DLD1 (cell line): ENCODE results near the gene SH2B2.
"Not testable (repeated sequence)": the region's sequence is repeated elsewhere in the genome, so short reads cannot be mapped to it uniquely, and the experiment has no call there.

Experiments used
- in situ Hi-C: cut with HindIII; loops from 2 replicates; pipeline ENCODE4 v1.10.0; 2017; ENCODE audit warnings: low sequenced_read_pairs

Gene SH2B2

DNA sequence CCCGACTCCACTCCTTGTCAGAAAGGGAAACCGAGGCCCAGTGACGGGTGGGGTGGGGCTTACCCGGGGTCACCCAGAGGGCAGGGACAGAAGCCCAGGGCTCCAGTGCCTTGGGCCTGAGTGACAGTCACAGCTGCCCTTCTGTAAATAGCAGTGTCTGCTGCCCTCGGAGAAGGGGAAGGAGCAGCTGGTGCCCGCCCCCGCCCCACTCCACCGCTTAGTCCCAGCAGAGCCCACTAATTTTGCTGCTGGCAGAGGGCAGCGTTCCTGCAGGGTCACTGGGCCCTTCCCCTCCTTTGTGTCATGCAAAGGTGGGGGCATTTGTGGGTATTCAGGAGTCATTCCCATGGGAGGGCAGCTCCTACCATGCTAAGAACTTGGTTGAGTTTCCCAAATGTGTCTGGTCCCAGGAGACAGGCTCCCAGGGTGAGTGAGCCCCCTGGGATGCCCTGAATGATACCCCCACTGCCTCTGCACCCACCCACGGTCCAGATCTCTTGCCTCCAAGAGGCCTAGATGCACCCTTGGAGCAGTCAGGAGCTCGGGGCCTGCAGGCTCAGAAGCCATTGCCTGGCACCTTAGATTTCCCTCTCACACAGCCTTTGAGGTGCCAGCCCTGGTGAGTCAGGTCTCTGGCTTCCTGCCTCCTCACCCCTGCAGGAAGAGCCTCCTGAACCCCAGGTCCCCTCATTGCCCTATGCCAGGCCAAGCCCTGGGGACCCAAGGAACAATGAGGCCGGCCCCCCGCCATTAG lies 17.2 kb downstream of the SH2B2 start:
- in situ Hi-C loops = no loop called here

DNA sequence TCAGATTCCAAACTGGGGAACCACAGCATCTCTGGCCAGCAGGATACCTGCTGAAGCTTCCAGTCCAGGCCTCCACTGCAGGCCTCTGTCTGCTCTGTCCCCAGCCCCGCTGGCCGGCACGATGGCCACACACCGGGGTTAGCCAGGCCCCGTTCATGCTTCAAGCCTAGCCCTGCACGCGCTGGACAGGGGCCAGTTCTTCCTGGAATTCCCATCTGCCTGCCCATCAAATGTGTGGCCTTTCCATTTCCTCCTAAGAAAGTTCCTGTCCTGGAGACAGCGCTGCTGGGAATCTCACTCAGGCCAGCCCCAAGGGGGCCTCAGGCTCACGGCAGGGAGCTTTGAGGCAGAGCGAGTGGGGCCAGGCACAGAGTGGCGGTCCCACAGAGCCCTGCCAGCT lies 18.0 kb downstream of the SH2B2 start:
- in situ Hi-C loops = no loop called here

DNA sequence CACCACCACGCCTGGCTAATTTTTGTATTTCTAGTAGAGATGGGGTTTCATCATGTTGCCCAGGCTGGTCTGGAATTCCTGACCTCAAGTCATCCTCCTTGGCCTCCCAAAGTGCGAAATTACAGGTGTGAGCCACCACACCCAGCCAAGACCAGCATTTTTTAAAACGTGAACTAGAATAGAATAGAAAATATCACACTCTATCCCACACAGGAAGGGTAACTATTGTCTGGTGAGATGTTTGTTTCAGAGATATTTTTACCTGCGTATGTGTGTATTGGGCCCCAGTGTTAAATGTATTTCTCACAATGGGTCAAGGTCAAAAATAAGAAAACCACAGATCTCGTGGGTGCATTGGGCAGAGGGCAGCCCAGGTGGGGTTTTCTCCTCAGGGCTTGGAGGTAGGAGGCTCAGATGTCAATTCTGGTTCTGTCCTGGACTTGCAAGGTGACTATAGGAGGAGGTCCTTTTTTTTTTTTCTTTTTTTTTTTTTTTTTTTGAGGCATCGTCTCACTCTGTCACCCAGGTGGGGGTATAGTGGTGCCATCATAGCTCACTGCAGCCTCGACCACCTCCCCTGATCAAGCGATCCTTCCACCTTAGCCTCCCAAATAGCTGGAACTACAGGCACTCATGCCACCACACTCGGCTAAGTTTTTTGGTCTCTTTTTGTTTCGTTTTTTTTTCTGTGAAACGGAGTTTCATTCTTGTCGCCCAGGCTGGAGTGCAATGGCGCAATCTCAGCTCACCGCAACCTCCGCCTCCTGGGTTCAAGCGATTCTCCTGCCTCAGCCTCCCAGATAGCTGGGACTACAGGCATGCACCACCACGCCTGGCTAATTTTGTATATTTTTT lies 19.0 kb downstream of the SH2B2 start:
- in situ Hi-C loops = no loop called here

DNA sequence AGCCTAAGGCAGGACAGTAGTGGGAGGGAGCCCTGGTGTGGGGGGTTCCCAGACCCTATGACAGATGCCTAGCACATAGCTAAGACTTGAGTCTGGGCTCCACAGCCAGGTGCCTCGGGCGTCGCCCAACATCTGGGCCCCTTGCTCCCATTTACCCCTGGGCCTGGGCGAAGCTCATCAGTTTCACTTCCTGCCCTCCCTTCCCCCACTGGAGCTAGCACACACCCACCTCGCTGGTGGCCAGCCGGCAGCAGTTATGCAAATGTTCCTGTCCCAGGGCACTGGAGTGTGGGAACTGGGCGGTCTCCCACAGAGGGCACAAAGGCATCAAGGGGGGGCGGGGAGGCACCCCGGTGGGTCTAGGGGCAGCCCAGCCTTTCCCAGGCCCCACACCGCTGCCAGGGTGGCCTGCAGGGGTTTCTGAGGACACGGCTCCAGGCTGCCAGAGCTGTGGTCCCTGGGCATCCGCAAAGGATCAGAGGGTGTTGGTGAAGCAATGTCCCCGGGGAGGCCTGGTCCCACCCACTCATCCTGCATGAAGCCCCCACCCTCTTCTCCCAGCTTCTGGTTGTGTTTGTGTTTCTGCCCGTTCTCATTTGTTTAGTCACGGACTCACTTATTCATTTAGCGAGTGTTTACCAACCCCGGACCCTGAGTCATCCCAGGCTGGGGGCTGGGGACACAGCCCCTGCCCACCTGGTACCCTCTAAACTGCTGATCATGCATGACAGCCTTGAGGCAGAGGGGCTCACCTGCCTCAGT lies 20.4 kb downstream of the SH2B2 start:
- in situ Hi-C loops = no loop called here

DNA sequence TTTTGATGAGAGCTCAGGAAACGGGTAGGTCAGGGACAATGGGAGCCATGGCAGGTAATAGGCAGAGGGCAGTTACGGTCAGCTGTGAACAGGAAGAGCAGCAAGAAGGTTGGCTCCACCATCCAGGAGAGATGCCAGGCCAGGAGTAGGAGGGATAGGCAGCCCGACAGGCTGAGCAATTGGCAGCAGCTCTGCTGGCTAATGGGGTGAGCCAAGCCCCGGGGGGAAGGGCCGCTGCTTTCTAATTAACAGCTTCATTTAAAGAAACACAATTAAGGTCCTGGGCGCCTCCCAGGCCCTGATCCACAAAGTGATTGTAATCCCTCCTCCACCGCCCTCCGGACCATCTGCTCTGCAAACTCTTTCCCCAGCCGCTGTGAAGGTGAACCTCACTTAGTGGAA lies 23.7 kb downstream of the SH2B2 start:
- in situ Hi-C loops = no loop called here

DNA sequence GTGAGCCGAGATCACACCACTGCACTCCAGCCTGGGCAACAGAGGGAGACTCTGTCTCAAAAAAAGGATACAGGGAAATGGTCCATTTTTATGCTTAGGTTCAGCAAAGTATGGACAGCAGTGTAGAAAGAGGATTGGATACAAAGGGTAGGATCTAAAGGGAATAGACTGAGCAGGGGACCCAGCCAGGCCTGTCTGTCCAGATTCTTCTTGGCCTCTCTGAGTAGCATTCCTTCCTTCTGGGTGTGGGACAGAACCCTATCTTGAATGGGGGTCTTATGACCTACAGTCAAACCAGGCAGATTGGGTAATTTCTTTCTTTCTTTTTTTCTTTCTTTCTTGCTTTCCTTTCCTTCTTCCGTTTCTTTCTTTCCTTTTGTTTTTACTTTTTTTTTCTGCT lies 25.6 kb downstream of the SH2B2 start:
- in situ Hi-C loops = no loop called here

DNA sequence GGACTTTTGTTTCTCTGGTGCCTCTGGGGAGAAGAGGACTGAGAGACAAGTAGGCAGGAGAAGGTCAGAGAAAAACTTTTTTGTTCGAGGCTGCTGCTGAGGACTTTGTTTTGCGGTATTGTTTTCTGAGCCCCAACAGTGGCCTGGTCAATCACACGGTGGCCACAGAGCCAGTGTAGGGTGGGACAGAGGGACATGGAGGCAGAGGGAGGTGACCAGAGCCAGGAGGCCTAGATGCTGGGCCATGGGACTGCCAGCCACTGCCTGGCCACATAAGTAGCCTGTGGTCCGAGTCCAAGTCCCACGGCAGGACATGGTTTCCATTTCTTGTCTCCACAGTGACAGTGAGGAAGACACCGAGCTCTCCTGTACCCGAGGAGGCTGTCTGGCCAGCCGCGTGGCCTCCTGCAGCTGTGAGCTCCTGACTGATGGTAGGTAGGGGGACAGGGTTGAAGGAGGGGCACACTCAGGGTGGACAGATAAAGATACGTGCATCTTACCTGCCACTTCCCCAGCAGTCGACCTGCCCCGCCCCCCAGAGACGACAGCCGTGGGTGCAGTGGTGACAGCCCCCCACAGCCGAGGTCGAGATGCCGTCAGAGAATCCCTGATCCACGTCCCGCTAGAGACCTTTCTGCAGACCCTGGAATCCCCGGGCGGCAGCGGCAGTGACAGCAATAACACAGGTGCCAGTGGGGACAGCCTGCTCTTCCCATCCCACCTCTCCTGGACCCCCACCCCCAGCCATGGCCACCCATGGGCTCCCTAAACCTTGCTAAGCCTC lies 27.5 kb downstream of the SH2B2 start:
- in situ Hi-C loops = no loop called here

DNA sequence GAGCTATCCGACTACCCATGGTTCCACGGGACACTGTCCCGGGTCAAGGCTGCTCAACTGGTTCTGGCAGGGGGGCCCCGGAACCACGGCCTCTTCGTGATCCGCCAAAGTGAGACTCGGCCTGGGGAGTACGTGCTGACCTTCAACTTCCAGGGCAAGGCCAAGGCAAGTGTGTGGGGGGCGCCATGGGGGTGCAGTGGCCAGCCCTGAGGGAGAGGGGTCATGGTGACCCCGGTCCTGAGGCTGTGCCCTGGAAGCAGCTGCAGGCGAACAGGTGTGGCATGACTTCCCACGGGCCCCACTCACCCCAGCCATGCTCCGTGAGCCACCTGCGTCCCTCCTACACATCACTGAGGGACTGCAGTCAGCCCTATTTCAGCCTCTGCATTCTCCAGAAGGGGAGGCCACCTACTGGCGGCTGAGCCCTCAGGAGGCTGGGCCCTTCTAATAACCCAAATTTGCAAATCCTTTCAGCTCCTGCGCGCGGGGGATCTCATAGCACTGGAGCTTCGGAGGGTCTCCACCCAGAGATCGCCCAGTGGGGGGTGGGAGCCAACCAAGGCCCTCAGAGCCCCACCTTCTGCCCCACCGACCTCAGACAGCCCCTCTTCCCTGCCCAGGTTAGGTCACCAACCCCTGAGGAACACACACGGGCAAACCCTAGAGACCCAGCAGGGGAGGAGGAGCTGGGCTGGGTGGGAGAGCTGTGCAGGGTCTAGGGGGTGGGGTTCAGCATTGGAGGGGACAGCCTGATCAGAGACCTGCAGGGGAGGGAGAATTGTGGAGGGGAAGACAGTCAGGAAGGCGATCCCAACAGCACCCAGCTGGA lies 30.8 kb downstream of the SH2B2 start:
- in situ Hi-C loops = no loop called here

DNA sequence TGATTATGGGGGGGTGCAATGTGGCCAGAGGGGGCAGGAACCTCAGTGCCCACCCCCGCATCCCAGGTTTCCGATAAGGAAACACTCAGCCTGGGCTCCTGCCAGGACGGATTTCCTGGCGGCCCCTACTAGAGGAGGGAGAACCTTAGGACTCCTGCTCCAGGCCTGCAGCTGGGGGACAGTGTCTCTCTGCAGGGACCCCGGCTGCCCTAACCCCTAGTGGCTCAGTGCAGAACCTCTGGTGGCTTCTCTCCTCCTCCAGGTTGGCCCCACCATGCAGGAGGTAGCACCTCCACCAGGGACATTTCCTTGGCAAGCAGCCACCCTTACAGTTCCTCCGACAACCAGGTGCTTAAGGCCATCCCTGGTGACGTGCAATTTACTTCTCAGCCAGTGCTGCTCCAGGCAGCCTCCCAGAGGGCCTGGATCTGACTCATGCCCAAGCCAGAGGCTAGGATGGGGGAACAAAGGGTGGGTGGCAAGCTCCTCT lies 31.9 kb downstream of the SH2B2 start:
- in situ Hi-C loops = no loop called here

DNA sequence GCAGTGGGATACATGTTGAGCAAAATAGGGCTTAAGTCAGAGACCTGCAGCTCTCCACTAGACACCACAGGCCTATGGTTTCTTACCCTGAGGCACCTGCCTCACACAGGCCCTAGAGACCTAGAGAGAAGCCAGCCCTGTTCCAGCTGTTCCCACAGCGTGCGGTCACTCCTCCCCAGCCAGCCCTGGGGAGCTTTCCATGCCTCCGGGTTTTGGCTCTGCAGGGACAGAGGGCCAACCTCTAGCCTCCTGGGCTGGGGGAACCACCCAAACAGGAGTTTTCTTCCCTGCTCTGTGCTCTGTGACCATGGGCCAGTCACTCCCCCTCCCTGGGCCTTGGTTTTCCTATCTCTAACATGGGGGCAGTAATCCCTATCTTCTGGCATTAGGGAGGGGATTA lies 33.0 kb downstream of the SH2B2 start:
- in situ Hi-C loops = no loop called here

DNA sequence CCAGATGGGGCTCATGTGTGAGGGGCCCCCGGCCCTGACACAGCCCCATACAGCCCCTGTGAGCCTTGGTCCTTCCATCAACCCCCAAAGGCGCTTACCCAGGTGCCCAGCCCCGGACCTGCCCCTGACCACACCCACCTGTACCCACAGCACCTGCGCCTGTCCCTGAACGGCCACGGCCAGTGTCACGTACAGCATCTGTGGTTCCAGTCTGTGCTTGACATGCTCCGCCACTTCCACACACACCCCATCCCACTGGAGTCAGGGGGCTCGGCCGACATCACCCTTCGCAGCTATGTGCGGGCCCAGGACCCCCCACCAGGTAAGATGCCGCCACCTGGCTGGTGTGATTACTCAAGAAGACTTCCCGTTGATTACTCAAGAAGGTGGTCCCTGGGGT lies 33.5 kb downstream of the SH2B2 start:
- in situ Hi-C loops = no loop called here

DNA sequence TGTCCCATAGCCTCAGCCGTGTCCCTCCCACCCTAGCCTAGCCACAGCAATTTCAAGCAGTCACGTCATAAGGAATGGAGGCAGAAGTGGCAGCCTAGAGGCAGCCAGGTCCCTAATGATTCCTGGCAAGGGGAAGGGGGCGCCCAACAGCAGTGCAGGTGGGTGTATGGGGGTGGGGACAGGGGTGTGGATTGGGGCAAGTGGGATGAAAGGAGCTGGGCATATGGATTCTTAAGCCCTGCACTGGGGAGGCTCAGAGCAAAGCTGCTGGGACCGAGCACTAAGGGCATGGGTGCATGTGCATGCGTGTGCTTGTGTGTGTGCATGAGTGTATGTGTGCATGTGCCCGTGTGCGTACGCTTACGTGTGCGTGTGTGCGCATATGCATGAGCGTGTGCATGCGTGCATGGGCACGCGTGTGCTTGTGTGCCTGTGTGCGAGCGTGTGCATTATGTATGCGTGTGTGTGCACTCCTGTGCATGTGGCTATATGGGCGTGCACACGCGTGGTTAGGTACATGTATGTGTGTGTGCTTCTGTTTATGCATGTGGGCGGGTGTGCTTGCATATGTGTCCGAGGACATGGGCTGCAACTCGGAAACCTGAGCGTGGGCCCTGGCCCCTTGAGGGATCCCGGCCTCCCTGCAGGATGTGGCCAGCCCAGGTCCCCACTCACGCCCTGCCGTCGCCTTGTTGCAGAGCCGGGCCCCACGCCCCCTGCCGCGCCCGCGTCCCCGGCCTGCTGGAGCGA lies 34.1 kb downstream of the SH2B2 start:
- in situ Hi-C loops = no loop called here

DNA sequence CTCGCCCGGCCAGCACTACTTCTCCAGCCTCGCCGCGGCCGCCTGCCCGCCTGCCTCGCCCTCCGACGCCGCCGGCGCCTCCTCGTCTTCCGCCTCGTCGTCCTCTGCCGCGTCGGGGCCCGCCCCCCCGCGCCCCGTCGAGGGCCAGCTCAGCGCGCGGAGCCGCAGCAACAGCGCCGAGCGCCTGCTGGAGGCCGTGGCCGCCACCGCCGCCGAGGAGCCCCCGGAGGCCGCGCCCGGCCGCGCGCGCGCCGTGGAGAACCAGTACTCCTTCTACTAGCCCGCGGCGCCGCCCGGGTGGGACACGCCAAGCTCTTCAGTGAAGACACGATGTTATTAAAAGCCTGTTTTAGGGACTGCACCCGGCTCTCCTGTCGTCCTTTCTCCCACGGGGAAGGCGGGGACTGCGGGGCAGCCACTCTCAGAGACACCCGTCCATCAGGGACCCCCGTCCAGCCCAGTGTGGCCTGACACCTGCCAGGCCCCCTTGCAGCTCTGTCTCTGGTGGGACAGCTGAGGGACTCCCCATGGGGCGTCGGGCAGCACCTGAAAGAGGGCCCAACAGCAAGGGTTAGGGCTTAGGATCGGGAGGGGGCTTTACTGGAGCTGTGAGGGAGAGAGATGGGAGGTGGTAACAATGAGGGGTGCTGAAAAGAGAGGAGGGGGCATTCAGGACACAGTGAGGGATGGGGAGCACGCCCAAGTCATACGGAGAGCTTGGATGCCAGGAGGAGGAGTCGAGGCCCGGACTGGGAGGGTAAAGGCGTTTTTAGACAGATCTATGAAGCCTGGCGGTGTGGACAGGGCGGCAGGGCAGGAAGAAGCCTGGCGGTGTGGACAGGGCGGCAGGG lies 34.9 kb downstream of the SH2B2 start:
- in situ Hi-C loops = no loop called here

DNA sequence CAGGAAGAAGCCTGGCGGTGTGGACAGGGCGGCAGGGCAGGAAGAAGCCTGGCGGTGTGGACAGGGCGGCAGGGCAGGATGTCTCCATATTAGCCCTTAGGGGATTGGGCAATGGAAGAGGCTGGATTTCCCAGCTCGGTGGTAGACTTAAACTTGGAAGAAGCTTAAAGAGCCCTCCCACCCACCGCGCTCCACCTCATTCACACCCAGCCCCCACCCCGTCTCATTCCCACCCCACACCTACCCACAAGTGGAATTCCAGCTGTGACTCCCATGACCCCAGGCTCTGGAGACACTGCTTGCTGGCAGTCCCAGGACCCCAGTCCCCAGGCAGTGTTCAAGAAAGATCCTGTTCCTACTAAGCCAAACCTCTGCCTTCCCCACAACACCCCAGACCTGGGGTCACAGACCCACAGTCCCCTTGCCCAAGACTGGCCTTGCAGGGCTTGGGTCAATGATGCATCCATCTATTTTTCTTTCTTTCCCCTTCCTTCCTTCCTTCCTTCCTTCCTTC lies 35.6 kb downstream of the SH2B2 start:
- in situ Hi-C loops = no loop called here

DNA sequence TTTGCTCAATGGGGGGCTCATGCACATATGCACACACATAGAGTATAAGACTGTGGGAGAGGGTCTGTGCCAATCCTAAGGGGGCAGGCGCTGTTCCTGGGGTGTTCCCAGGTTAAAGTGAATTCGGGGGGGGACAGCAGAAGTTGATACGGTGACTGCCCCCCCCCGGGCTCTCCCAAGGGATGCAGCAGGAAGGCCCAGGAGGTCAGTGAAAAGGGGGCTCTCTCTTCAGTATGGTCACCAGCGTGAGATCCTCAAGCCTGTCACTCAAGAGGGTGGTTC lies 37.2 kb downstream of the SH2B2 start:
- in situ Hi-C loops = no loop called here

DNA sequence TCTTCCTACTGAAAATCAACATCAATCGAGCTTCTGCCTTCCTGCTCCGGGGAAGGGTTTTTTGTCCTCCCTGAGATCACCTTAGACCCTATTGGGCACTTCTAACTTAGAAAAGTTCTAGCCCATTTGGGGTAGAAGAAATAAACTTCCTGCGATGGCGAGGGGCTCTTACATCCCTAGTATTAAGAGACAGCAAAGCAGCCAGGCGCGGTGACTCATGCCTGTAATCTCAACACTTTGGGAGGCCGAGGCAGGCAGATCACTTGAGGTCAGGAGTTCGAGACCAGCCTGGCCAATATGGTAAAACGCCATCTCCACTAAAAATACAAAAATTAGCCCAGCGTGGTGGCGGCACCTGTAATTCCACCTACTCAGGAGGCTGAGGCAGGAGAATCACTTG lies 38.4 kb downstream of the SH2B2 start:
- in situ Hi-C loops = not testable (repeated sequence)

DNA sequence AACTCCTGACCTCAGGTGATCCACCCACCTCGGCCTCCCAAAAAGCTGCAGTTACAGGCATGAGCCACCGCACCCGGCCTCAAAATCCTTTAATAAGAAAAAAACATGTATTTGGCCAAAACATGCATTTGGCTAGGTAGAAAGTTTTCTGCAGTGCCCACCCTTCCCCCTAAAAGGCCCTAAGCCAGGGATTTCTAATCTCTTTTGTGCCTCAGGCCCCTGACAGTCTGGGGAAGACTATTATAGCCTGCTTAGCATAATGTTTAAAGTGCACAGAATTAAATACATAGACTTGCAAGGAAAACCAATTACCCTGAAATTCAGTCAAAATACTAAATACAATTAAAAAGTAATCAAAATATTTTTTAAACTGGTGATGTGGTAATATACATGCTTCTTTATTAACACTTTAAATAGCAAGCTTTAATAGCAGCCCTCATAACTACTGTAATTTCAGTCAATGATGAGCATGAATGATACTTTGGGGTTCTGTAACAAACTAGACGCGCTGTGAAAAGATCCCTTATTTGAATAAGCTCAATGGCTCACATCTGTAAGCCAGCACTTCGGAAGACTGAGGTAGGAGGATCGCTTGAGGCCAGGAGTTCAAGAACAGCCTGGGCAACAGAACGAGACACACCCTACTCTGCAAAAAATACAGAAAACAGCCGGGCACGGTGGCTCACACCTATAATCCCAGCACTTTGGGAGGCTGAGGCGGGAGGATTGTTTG lies 39.7 kb downstream of the SH2B2 start:
- in situ Hi-C loops = no loop called here

DNA sequence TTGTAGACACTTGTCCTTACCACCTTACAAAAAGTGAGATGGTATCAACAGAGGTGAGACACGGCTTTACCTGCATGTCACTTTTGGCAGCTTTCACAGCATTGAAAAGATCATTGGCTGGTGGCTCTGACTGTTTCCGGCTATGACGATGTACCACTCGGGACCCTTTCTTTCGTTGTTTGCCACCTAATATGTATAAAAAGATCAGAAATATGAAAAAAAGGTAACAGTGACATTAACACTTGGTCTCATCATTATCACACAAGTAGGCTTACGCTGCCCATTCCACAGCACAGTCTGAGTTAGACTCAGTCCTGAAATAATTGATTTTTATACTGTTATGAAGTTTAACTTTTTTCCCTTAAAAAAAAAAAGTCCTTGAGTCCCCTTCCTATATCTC lies 40.5 kb downstream of the SH2B2 start:
- in situ Hi-C loops = not testable (repeated sequence)
